Endothelial cell of umbilical vein (primary cell): Measurements from ENCODE around the gene MYOZ3. TPM values are rescaled to one million over a fixed set of nuclear protein-coding genes. Genes with fewer than 3 reads are reported as not detected.

Experiments
- BruUV-seq: library from RNA; stranded (reverse); fragments of 400-500 nt; replicated peaks from 2 replicates; lab custom pipeline; 2021; lab: Mats Ljungman, UMichigan
- CTCF ChIA-PET: fragments of 300-600, 350-600 bp; sonication (Branson Sonifier 250); formaldehyde crosslinking; loops from one replicate; lab custom pipeline; 2021; ENCODE audit warnings: antibody characterized with exemption, inconsistent platforms; lab: Charles Lee
- POLR2A ChIA-PET: fragments of 300-600, 350-600 bp; sonication (Branson Sonifier 250); formaldehyde crosslinking; loops from one replicate; lab custom pipeline; 2021; ENCODE audit warnings: antibody characterized with exemption, inconsistent platforms; lab: Charles Lee
- DNase-seq: peaks from one replicate; pipeline ENCODE4 v3.0.0-alpha.2; 2011; ENCODE audit warnings: low read depth, low spot score
- FAIRE-seq: peaks from 2 replicates; lab custom pipeline; 2011; peaks lifted over from hg19 to GRCh38; lab: Jason Lieb, UNC
- H2AFZ ChIP-seq: 2 replicates; pipeline ENCODE4 v1.6.0; 2012; ENCODE audit warnings: low read depth, low read length, control low read depth, inconsistent platforms
- H3K27ac ChIP-seq: 2 replicates; pipeline ENCODE4 v1.5.1; 2011; ENCODE audit warnings: low read depth, mild to moderate bottlenecking, control low read depth, low read length, moderate library complexity; ENCODE audit not compliant: insufficient read depth
- H3K27me3 ChIP-seq, 2 experiments: 2 replicates each; pipeline versions ENCODE4 v1.6.0 to v1.6.1; 2011; ENCODE audit warnings: low read length in 2 of 2, mixed read lengths in 1 of 2; ENCODE audit not compliant: control insufficient read depth in 2 of 2, insufficient read depth in 2 of 2
- H3K36me3 ChIP-seq, 2 experiments: 2 replicates in 1 of 2; 3 replicates in 1 of 2; pipeline ENCODE4 v1.5.1; 2011; ENCODE audit warnings: low read length in 2 of 2, mild to moderate bottlenecking in 1 of 2, moderate library complexity in 1 of 2; ENCODE audit not compliant: control insufficient read depth in 2 of 2, insufficient read depth in 2 of 2; ENCODE audit errors: extremely low read depth in 1 of 2
- H3K4me1 ChIP-seq: 3 replicates; pipeline ENCODE4 v1.5.1; 2011; ENCODE audit warnings: mild to moderate bottlenecking, low read length; ENCODE audit not compliant: control insufficient read depth, insufficient read depth; ENCODE audit errors: extremely low read depth
- H3K4me2 ChIP-seq: 2 replicates; pipeline ENCODE4 v1.6.1; 2011; ENCODE audit warnings: low read length, control low read depth, mixed read lengths; ENCODE audit not compliant: insufficient read depth
- H3K4me3 ChIP-seq, 3 experiments: fragments of 200-600 bp in 1 of 3; sonication (generic), shearing (Covaris generic) in 1 of 3; replicated peaks in 1 of 3; 2 replicates each; pipeline ENCODE4 v1.5.1; 2011 to 2016; ENCODE audit warnings: control low read depth in 3 of 3, low read length in 3 of 3, mild to moderate bottlenecking in 2 of 3, inconsistent platforms in 1 of 3, low read depth in 1 of 3, moderate library complexity in 1 of 3; ENCODE audit not compliant: insufficient read depth in 1 of 3
- H3K79me2 ChIP-seq: 2 replicates; pipeline ENCODE4 v1.6.0; 2012; ENCODE audit warnings: low read length, inconsistent platforms; ENCODE audit not compliant: control insufficient read depth, insufficient read depth
- H3K9ac ChIP-seq: replicated peaks from 2 replicates; pipeline ENCODE3; 2011; ENCODE audit warnings: low read length, control low read depth; ENCODE audit not compliant: insufficient read depth; ENCODE audit errors: extremely low read depth
- H3K9me1 ChIP-seq: replicated peaks from 3 replicates; pipeline ENCODE4 v1.6.0; 2011; ENCODE audit warnings: mild to moderate bottlenecking, low read length; ENCODE audit not compliant: control insufficient read depth, insufficient read depth; ENCODE audit errors: extremely low read depth
- H3K9me3 ChIP-seq: replicated peaks from 2 replicates; pipeline ENCODE4 v1.5.1; 2012; ENCODE audit warnings: low read length, inconsistent platforms; ENCODE audit not compliant: control insufficient read depth, insufficient read depth
- H4K20me1 ChIP-seq: replicated peaks from 2 replicates; pipeline ENCODE3; 2011; ENCODE audit warnings: mild to moderate bottlenecking, low read length; ENCODE audit not compliant: control insufficient read depth, insufficient read depth; ENCODE audit errors: extremely low read depth
- CTCF ChIP-seq, 2 donors: IDR thresholded peaks; 1 replicate in 1 of 2; 2 replicates in 1 of 2; pipeline ENCODE4 v1.5.1; 2011; ENCODE audit warnings: low read length in 2 of 2, mild to moderate bottlenecking in 2 of 2, moderate library complexity in 2 of 2, control low read depth in 1 of 2, inconsistent platforms in 1 of 2, low read depth in 1 of 2; ENCODE audit not compliant: insufficient read depth in 1 of 2; ENCODE audit errors: extremely low read depth in 1 of 2
- GATA2 ChIP-seq: IDR thresholded peaks from 2 replicates; pipeline ENCODE4 v1.7.0; 2011; ENCODE audit warnings: low read depth, mild to moderate bottlenecking, moderate library complexity, mixed read lengths, low read length; ENCODE audit not compliant: insufficient read length, insufficient read depth
- MAX ChIP-seq: IDR thresholded peaks from 2 replicates; pipeline ENCODE4 v1.6.1; 2011; ENCODE audit not compliant: insufficient read depth, insufficient read length
- POLR2A ChIP-seq: IDR thresholded peaks from 2 replicates; pipeline ENCODE4 v1.6.1; 2012; ENCODE audit warnings: low read depth, mild to moderate bottlenecking, control low read depth, low read length
- POLR2AphosphoS5 ChIP-seq: IDR thresholded peaks from 2 replicates; pipeline ENCODE4 v1.6.1; 2012; ENCODE audit warnings: low read depth, mild to moderate bottlenecking, control low read depth, low read length, moderate library complexity; ENCODE audit not compliant: insufficient read depth
- dilution Hi-C: fragments of 300-500 bp; cut with MboI; formaldehyde crosslinking; loops from one replicate; pipeline ENCODE4 v1.15.0; 2019; ENCODE audit warnings: low sequenced_read_pairs; ENCODE audit not compliant: extremely low pct_ligation_motif_present
- intact Hi-C: fragments of 100-400 bp; cut with micrococcal nuclease; formaldehyde crosslinking; loops from one replicate; pipeline ENCODE4 v1.10.0; 2022
- polyA plus RNA-seq, 4 experiments: library from polyadenylated mRNA; depleted of rRNA in 3 of 4; stranded (reverse) in 3 of 4; unstranded in 1 of 4; fragments of >200 nt; gene quantifications; 2 replicates each; pipeline versions ENCODE4 v1.2.1 to v1.2.3, GENCODE V29; 2011 to 2012; ENCODE audit warnings: missing spikeins in 1 of 4
- total RNA-seq: library from RNA; stranded (reverse); gene quantifications from 2 replicates; pipeline ENCODE4 v1.2.3, GENCODE V29; 2021

The MYOZ3 gene
- total and polyA plus RNA-seq, 2 donors (not counting 3 experiments of a cell fraction or from before 2014, with no cell fraction given): 0.43 to 1.1 TPM

DNA sequence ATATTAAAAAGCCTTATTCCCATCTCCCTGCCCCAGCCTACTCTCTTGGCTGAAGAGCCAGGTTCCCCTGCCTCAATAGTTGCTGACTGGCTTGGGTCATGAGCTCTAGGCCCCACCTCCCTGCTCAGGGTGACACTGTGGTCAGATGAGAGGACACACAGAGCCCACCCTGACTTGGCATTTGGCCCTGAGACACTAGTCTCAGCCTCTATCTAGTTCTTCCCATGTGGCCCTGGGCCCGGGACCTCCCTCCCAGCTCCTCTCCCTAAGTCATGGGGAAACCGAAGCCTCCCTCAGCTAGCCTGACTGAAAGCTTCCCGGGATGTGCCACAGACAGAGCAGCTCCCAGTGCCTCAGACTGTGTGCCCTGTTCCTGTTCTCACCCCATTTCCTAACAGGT is 5.8 kb upstream of the MYOZ3 start:
- no peaks in the 10 kb centered on the region for H3K9me3 ChIP-seq
- no peak overlapping the region for H3K9ac ChIP-seq
- no peak for DNase-seq
- peaks cover 14% of the 10 kb centered on the region for H3K79me2 ChIP-seq
- H3K27ac ChIP-seq: no peak overlapping the region
- intact Hi-C loops: no loop called here
- H3K9me1 ChIP-seq: no peaks in the 10 kb centered on the region
- H2AFZ ChIP-seq: no peak overlapping the region
- no peaks in the 10 kb centered on the region for H4K20me1 ChIP-seq
- ChIA-PET POLR2A (interaction anchor here (0.8 kb wide), 1 partner anchor 14 kb away, joined by 3 read pairs; no protein-coding TSS in a partner anchor), CTCF (interaction anchor here (0.8 to 9.0 kb wide), 13 partner anchors 11 to 198 kb away, joined by 3 to 123 read pairs (median 4); partner anchors contain the start of genes RBM22 and SYNPO)
- no TSS peak for BruUV-seq
- TF ChIP-seq POLR2AphosphoS5 (peak; percentile 15), GATA2 (no peak)
- dilution Hi-C loops: no loop called here
- no peaks in the 10 kb centered on the region for H3K4me1 ChIP-seq
- peaks cover 13 to 38% of the 10 kb centered on the region in 2 experiments for H3K36me3 ChIP-seq
- no peak overlapping the region for H3K4me3 ChIP-seq
- H3K27me3 ChIP-seq: no peaks in the 10 kb centered on the region
- no peak overlapping the region for H3K4me2 ChIP-seq
- FAIRE-seq: no peak

- no peaks in the 10 kb centered on the region for H4K20me1 ChIP-seq
- TF ChIP-seq CTCF (IDR thresholded peaks at IDR 0.05; ENCODE audit: extremely low read depth in 1 of 2, insufficient read depth in 1 of 2, low read depth in 1 of 2, low read length in 2 of 2) (peak; percentile 34 to 70), POLR2AphosphoS5 (peak; percentile 69), MAX (no peak), POLR2A (peak; percentile 58)
- peaks cover under 1 to 7% of the 10 kb centered on the region in 2 experiments for H3K27me3 ChIP-seq
- H3K27ac ChIP-seq: no peak overlapping the region
- dilution Hi-C loops: no loop called here
- H3K4me2 ChIP-seq: no peak overlapping the region
- FAIRE-seq (no peak), DNase-seq (peak; percentile 46)
- BruUV-seq: no TSS peak
- H3K79me2 ChIP-seq: peaks cover 2% of the 10 kb centered on the region
- H3K9ac ChIP-seq: no peak overlapping the region
- H3K9me3 ChIP-seq: no peaks in the 10 kb centered on the region
- intact Hi-C loops: loop anchor here (1.0 to 2.0 kb wide), 4 partner anchors 67 to 198 kb away; no protein-coding TSS in a partner anchor
- peaks cover 3 to 26% of the 10 kb centered on the region in 2 experiments for H3K36me3 ChIP-seq
- no peaks in the 10 kb centered on the region for H3K9me1 ChIP-seq
- POLR2A ChIA-PET: no interaction called here
- no peak overlapping the region for H2AFZ ChIP-seq
- no peaks in the 10 kb centered on the region for H3K4me1 ChIP-seq
- no peak overlapping the region for H3K4me3 ChIP-seq
- CTCF ChIA-PET: interaction anchor here (0.6 to 9.0 kb wide), 18 partner anchors 9 to 199 kb away, joined by 3 to 123 read pairs (median 4); partner anchors contain the start of genes IRGM, RBM22 and SYNPO
Measured at GRCh38 chr5:150656191-150657132, 4.6 kb upstream of the MYOZ3 start.
